Gastroesophageal sphincter (tissue), 4 donors: ENCODE measurements around the gene RMDN2. TPM values are rescaled to one million over a fixed set of nuclear protein-coding genes. Genes with fewer than 3 reads are reported as not detected.

ENCODE experiments used
- ATAC-seq: fragments of 150-250 bp; one replicate; pipeline ENCODE4 v1.9.1; 2016; ENCODE audit warnings: mild to moderate bottlenecking, moderate library complexity
- H3K27ac ChIP-seq, 4 donors: fragments of 200-600 bp; sonication (generic) in 3 of 4; 1 replicate in 3 of 4; 2 replicates in 1 of 4; pipeline ENCODE4 v1.5.1; 2016 to 2019
- H3K27me3 ChIP-seq: fragments of 200-600 bp; sonication (generic); one replicate; pipeline ENCODE4 v1.5.1; 2019
- H3K36me3 ChIP-seq, 2 donors: fragments of 200-600 bp; sonication (generic); one replicate each; pipeline ENCODE4 v1.5.1; 2019; ENCODE audit warnings: control low read depth in 1 of 2
- H3K4me1 ChIP-seq, 3 donors: fragments of 200-600 bp; sonication (generic); 1 replicate in 2 of 3; 2 replicates in 1 of 3; pipeline ENCODE4 v1.5.1; 2016 to 2019; ENCODE audit warnings: control low read depth in 2 of 3
- H3K4me3 ChIP-seq, 2 donors: fragments of 200-600 bp; sonication (generic); one replicate each; pipeline ENCODE4 v1.5.1; 2019; ENCODE audit warnings: mild to moderate bottlenecking in 1 of 2, moderate library complexity in 1 of 2
- H3K9me3 ChIP-seq, 3 donors: fragments of 200-600 bp; sonication (generic); one replicate each; pipeline ENCODE4 v1.5.1; 2017 to 2019; ENCODE audit warnings: control low read depth in 2 of 3
- EP300 ChIP-seq: sonication (generic); formaldehyde crosslinking; IDR thresholded peaks from one replicate; pipeline ENCODE4 v1.6.1; 2017; ENCODE audit warnings: antibody characterized with exemption, mild to moderate bottlenecking
- POLR2A ChIP-seq, 2 donors: fragments of 450-650 bp; IDR thresholded peaks; one replicate each; pipeline ENCODE4 v1.6.1; 2017; ENCODE audit warnings: antibody characterized with exemption in 2 of 2, mild to moderate bottlenecking in 2 of 2, moderate library complexity in 1 of 2
- POLR2AphosphoS5 ChIP-seq: sonication (generic); formaldehyde crosslinking; IDR thresholded peaks from one replicate; pipeline ENCODE4 v1.6.1; 2017; ENCODE audit warnings: antibody characterized with exemption
- WGBS, 2 donors: methylation state at CpG; one replicate each; pipeline ENCODE4 v1.1.5; 2018; ENCODE audit warnings: low coverage in 1 of 2; 5-methylcytosine and 5-hydroxymethylcytosine counted together
- total RNA-seq, 4 donors: library from RNA; depleted of rRNA; stranded (reverse); fragments of >200 nt; gene quantifications; one replicate each; pipeline ENCODE4 v1.1.0, GENCODE V29; 2016
- TF ChIP-seq, protein P1 (sequence below), 4 experiments: fragments of 200-600 bp in 2 of 4; fragments of 450-650 bp in 2 of 4; sonication (generic) in 1 of 4; IDR thresholded peaks; one replicate each; pipeline ENCODE4 v1.5.1; 2017 to 2019; ENCODE audit warnings: antibody characterized with exemption in 4 of 4, mild to moderate bottlenecking in 2 of 4, moderate library complexity in 2 of 4

The RMDN2 gene
- total RNA-seq, 4 donors from 2014 or later, result 9.3 to 12.5 (median 11.4) TPM

DNA sequence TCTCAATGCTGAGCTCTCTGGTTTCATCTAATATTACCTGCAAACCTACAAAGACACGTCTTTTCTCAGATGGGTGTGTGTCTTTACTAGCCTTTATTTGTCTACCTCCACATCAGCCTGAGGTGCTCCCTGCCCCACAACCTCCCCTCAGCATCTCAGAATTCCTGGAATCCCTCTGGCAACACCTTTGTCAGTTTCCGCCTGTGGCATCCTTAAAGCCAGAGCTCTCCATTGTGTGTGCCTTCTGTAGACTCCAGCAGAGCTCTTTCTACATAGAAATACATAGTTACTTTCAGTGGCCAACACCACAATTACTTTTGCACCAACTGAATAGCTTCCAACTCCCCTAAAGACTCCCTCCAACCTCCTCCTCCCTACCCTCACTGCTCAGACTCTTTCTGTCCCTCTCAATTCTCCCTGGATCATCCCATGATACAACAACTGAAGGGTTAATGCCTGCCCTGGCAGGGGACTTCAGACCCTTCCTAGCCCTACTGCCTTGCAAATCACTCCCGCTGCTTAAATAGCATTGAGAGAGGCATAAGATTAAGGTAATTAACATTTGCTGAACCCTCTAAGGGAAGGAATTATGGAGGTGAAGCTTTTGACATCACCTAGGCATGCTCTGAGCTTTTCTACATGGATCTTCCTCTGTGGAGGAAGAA lies 39.6 kb upstream of the RMDN2 start:
- Histone ChIP-seq H3K9me3 (no peaks in the 10 kb centered on the region), H3K4me3 (no peak overlapping the region), H3K27ac (no peak overlapping the region), H3K27me3 (no peaks in the 10 kb centered on the region), H3K4me1 (no peaks in the 10 kb centered on the region), H3K36me3 (no peaks in the 10 kb centered on the region)
- 60 to 70% methylated on average over 2 to 3 of the region's 3 CpGs for WGBS, 2 donors
- TF ChIP-seq, protein P1, sequence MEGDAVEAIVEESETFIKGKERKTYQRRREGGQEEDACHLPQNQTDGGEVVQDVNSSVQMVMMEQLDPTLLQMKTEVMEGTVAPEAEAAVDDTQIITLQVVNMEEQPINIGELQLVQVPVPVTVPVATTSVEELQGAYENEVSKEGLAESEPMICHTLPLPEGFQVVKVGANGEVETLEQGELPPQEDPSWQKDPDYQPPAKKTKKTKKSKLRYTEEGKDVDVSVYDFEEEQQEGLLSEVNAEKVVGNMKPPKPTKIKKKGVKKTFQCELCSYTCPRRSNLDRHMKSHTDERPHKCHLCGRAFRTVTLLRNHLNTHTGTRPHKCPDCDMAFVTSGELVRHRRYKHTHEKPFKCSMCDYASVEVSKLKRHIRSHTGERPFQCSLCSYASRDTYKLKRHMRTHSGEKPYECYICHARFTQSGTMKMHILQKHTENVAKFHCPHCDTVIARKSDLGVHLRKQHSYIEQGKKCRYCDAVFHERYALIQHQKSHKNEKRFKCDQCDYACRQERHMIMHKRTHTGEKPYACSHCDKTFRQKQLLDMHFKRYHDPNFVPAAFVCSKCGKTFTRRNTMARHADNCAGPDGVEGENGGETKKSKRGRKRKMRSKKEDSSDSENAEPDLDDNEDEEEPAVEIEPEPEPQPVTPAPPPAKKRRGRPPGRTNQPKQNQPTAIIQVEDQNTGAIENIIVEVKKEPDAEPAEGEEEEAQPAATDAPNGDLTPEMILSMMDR (IDR thresholded peaks at IDR 0.05), result no peak
- TF ChIP-seq EP300 (no peak), POLR2A (IDR thresholded peaks at IDR 0.05) (no peak), POLR2AphosphoS5 (no peak)
- no peak for ATAC-seq

DNA sequence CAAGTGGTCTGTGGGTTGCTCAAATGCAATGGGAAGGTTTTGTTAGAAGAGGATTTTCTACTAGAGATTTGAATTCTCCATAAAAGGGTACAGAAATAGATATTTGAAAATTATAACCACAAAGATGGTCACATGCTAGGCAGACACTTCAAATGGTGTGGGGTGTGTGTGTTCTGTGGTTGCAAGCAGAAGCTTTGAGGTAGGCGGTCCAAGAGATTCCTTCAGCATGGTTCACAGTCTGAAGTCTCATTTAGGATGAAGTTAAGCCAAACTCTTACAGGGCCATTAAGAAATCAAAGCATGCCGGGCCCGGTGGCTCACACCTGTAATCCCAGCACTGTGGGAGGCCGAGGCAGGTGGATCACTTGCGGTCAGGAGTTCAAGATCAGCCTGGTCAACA lies 38.3 kb upstream of the RMDN2 start:
- 82 to 85% methylated on average over 5 of the region's 5 CpGs for WGBS, 2 donors
- TF ChIP-seq, protein P1 (IDR thresholded peaks at IDR 0.05), result no peak
- TF ChIP-seq POLR2AphosphoS5, result no peak
- no peak for TF ChIP-seq POLR2A (IDR thresholded peaks at IDR 0.05)
- TF ChIP-seq EP300, result no peak
- Histone ChIP-seq H3K4me1 (peaks cover 0 to 10% (median 0%) of the 10 kb centered on the region in 3 donors), H3K27ac (no peak overlapping the region), H3K4me3 (no peak overlapping the region), H3K36me3 (no peaks in the 10 kb centered on the region), H3K27me3 (no peaks in the 10 kb centered on the region), H3K9me3 (no peaks in the 10 kb centered on the region)
- no peak for ATAC-seq

DNA sequence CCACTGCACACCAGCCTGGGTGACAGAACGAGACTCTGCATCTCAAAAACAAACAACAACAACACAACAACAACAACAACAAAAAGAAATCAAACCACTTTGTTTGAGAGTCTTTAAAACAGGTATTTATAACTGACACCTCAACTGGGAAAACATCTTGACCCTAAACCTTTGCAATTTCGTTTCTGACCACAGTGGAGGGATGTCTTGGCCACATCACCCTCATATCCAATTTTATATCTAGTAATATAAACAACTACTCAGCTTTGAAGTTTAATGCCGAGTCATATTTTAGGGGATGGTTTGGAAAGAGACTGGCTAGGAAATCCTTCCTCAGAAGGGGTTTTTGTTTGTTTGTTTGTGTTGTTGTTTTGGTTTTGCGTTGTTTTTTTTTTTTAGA lies 37.8 kb upstream of the RMDN2 start:
- WGBS, 2 donors, result 63 to 71% methylated on average over 1 to 4 of the region's 4 CpGs
- no peak for ATAC-seq
- Histone ChIP-seq H3K36me3 (no peaks in the 10 kb centered on the region), H3K27me3 (no peaks in the 10 kb centered on the region), H3K4me3 (no peak overlapping the region), H3K27ac (no peak overlapping the region), H3K4me1 (peaks cover 0 to 10% (median 0%) of the 10 kb centered on the region in 3 donors), H3K9me3 (no peaks in the 10 kb centered on the region)
- TF ChIP-seq EP300 (no peak), POLR2A (IDR thresholded peaks at IDR 0.05) (no peak), POLR2AphosphoS5 (no peak)
- TF ChIP-seq, protein P1 (IDR thresholded peaks at IDR 0.05), result no peak

DNA sequence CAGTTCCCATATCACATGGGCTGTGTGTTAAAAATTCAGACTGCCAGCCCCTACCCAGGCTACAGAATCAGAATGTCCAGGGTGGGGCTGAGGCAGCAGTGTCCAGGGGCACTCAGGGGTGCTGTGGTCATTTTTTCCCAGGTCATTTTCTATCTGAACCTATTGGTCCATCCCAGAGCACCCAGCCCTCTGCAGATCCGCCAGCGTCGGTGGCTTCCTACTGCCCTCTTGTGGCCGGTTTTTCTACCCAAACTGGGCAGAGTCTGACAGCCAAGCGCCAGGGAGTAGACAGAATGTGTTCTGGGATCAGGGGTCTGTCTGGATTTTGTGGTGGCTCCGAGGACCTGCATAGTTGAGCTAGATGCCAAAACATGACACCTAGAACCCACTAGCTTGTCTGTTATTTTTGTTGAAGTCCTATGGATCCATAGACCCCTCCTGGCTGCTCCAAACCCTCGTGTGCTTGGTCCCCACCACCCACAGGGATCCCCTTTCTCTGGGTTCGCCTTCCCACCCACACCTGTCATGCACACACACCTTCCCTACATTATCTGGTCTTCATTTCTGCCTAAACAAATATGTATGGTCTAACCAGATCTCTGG lies 34.1 kb upstream of the RMDN2 start:
- Histone ChIP-seq H3K4me1 (peaks cover 0 to 10% (median 0%) of the 10 kb centered on the region in 3 donors), H3K4me3 (no peak overlapping the region), H3K9me3 (no peaks in the 10 kb centered on the region), H3K27me3 (no peaks in the 10 kb centered on the region), H3K36me3 (no peaks in the 10 kb centered on the region), H3K27ac (no peak overlapping the region)
- ATAC-seq, result peak; percentile 78
- TF ChIP-seq POLR2AphosphoS5, result no peak
- TF ChIP-seq, protein P1 (IDR thresholded peaks at IDR 0.05), result peak; percentile 55 to 82 (median 70)
- WGBS, 2 donors, result 50 to 58% methylated on average over 2 to 3 of the region's 8 CpGs

DNA sequence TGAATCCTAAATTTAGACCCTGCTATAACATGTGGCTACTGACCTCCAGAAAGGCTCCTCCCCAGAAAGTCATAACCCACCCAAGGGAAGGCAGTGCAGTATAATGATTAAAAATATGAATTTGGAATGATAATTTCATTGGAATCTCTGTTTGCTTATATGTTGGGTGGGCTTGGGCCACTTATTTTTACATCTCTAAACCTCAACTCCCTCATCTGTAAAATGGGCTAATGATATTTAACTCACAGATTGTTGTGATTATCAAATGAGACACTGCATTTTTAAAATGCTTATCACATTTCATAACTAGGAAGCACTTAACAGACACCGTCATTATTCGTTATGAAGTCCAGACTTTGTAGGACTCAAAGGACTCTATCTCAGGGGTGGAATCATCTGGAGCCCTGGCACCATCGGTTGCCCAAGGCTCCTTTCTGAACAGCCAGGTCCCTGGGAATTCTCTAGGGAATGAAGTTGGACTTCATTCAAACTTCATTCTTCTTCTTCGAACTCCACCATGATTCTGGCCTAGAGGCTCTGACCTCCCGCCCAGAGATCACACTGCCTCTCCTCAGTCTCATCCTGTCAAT lies 33.1 kb upstream of the RMDN2 start:
- 46 to 62% methylated on average over 5 of the region's 5 CpGs for WGBS, 2 donors
- no peak overlapping the region for H3K4me3 ChIP-seq
- no peak overlapping the region for H3K27ac ChIP-seq
- H3K27me3 ChIP-seq, result no peaks in the 10 kb centered on the region
- peaks cover 0 to 10% (median 0%) of the 10 kb centered on the region in 3 donors for H3K4me1 ChIP-seq
- ATAC-seq, result no peak
- no peaks in the 10 kb centered on the region for H3K9me3 ChIP-seq
- H3K36me3 ChIP-seq, result no peaks in the 10 kb centered on the region
- TF ChIP-seq, protein P1 (IDR thresholded peaks at IDR 0.05), result no peak
- TF ChIP-seq POLR2A (IDR thresholded peaks at IDR 0.05), result no peak
- TF ChIP-seq POLR2AphosphoS5, result no peak
- TF ChIP-seq EP300, result no peak
